Astrocyte of the cerebellum (primary cell): ENCODE data around the gene CUBN.

Experiments used
- DNase-seq: peaks from one replicate; pipeline ENCODE4 v3.0.0-alpha.2; 2011; ENCODE audit warnings: low read depth
- H3K4me3 ChIP-seq: 2 replicates; pipeline ENCODE4 v1.5.1; 2011; ENCODE audit warnings: mild to moderate bottlenecking, low read depth, low read length, moderate library complexity
- CTCF ChIP-seq: IDR thresholded peaks from 2 replicates; pipeline ENCODE4 v1.5.1; 2012; ENCODE audit warnings: low read length, low read depth, moderate library complexity, mild to moderate bottlenecking; ENCODE audit errors: missing control alignments
- in situ Hi-C: cut with HindIII; loops from 2 replicates; pipeline ENCODE4 v1.10.0; 2017; ENCODE audit warnings: low sequenced_read_pairs

CUBN gene

GRCh38 chr10:16993186-16993585 is 136.4 kb downstream of the CUBN start:
- in situ Hi-C loops = no loop called here
- no peak for DNase-seq
- no peak for TF ChIP-seq CTCF
- no peak overlapping the region for H3K4me3 ChIP-seq

GRCh38 chr10:16992611-16993119 is 136.9 kb downstream of the CUBN start:
- no peak overlapping the region for H3K4me3 ChIP-seq
- DNase-seq = no peak
- in situ Hi-C loops = no loop called here
- TF ChIP-seq CTCF = no peak

GRCh38 chr10:16991011-16991410 is 138.6 kb downstream of the CUBN start:
- H3K4me3 ChIP-seq = no peak overlapping the region
- no peak for DNase-seq
- in situ Hi-C loops = no loop called here
- no peak for TF ChIP-seq CTCF

- DNase-seq = peak; percentile 81
- TF ChIP-seq CTCF = peak; percentile 32
- H3K4me3 ChIP-seq = no peak overlapping the region
- in situ Hi-C loops = no loop called here
Observed at GRCh38 chr10:16989826-16990293, 139.8 kb downstream of the CUBN start.

GRCh38 chr10:16988900-16989299 is 140.7 kb downstream of the CUBN start:
- no peak for TF ChIP-seq CTCF
- no peak overlapping the region for H3K4me3 ChIP-seq
- in situ Hi-C loops = no loop called here
- no peak for DNase-seq

GRCh38 chr10:16987976-16988610 is 141.5 kb downstream of the CUBN start:
- no peak for TF ChIP-seq CTCF
- no peak overlapping the region for H3K4me3 ChIP-seq
- DNase-seq = no peak
- in situ Hi-C loops = no loop called here
